K562 (cell line): Measurements from ENCODE around the gene PRSS57. TPM values are rescaled to one million over a fixed set of nuclear protein-coding genes. Genes with fewer than 3 reads are reported as not detected.

ENCODE experiments used
- CHD7 ChIP-seq: fragments of 200-600 bp; sonication (generic); IDR thresholded peaks from one replicate; pipeline ENCODE4 v1.6.1; 2012; ENCODE audit warnings: mild to moderate bottlenecking, low read depth, low read length, inconsistent platforms
- ETV5 ChIP-seq: sonication (generic); formaldehyde crosslinking; IDR thresholded peaks from 2 replicates; pipeline ENCODE4 v1.4.0; 2020; ENCODE audit warnings: low read depth, mild to moderate bottlenecking, missing genetic modification reagents
- GTF2E2 ChIP-seq: fragments of 200-800 bp; sonication (Bioruptor generic); IDR thresholded peaks from 2 replicates; pipeline ENCODE4 v1.6.1; 2016; ENCODE audit warnings: missing genetic modification characterization, missing compliant biosample characterization
- KDM4B ChIP-seq, 2 experiments: fragments of 450-650 bp in 1 of 2; sonication (generic) in 1 of 2; IDR thresholded peaks; 2 replicates each; pipeline ENCODE4 v1.6.1; 2016 to 2017; ENCODE audit warnings: borderline replicate concordance in 2 of 2, antibody characterized with exemption in 1 of 2, low read depth in 1 of 2, mild to moderate bottlenecking in 1 of 2
- MEF2A ChIP-seq: IDR thresholded peaks from 2 replicates; pipeline ENCODE4 v1.6.1; 2011; ENCODE audit warnings: low read depth, mild to moderate bottlenecking, low read length, moderate library complexity; ENCODE audit not compliant: control insufficient read depth
- SAFB2 ChIP-seq: fragments of 200-400 bp; formaldehyde crosslinking; IDR thresholded peaks from 2 replicates; pipeline ENCODE4 v1.6.1; 2018; ENCODE audit warnings: borderline replicate concordance, low read length, low read depth, moderate library complexity; ENCODE audit not compliant: severe bottlenecking
- SRSF7 ChIP-seq: fragments of 200-400 bp; formaldehyde crosslinking; optimal IDR thresholded peaks from 2 replicates; pipeline ENCODE3; 2017; ENCODE audit warnings: mild to moderate bottlenecking, low read depth, low read length
- TCF15 ChIP-seq: fragments of 250-450 bp; sonication (Bioruptor Pico); IDR thresholded peaks from 2 replicates; pipeline ENCODE4 v1.8.0; 2022; ENCODE audit warnings: moderate library complexity, mild to moderate bottlenecking, inconsistent platforms
- ZBTB11 ChIP-seq, 3 experiments: fragments of 200-800 bp in 1 of 3; fragments of 250-450 bp in 1 of 3; fragments of 450-650 bp in 1 of 3; sonication (Bioruptor Pico) in 1 of 3; sonication (Bioruptor generic) in 1 of 3; formaldehyde crosslinking in 1 of 3; IDR thresholded peaks; 2 replicates each; pipeline versions ENCODE4 v1.6.1 to v1.8.0; 2016 to 2022; ENCODE audit warnings: mild to moderate bottlenecking in 2 of 3, missing genetic modification characterization in 2 of 3, missing compliant biosample characterization in 1 of 3, moderate library complexity in 1 of 3
- ZFP36 ChIP-seq: fragments of 150-350 bp; IDR thresholded peaks from 2 replicates; pipeline ENCODE4 v1.6.1; 2018; ENCODE audit warnings: low read length, low read depth; ENCODE audit not compliant: partially characterized antibody
- polyA plus RNA-seq, 8 experiments: library from polyadenylated mRNA; depleted of rRNA in 4 of 8; stranded (reverse) in 5 of 8; unstranded in 3 of 8; fragments of >200 nt; fragmentation: Nextera tagmentation in 2 of 8; fragmentation: Illumina TruSeq in 1 of 8; extraction: Ambion mirVana in 2 of 8; extraction: Trizol in 1 of 8; gene quantifications; 2 replicates each; pipeline versions ENCODE4 v1.2.1 to v1.2.3, GENCODE V29; 2011 to 2014; ENCODE audit warnings: inconsistent platforms in 1 of 8, missing spikeins in 1 of 8
- total RNA-seq, 7 experiments: library from RNA; depleted of rRNA in 6 of 7; stranded (reverse); fragments of >200 nt in 6 of 7; fragmentation: Illumina TruSeq in 2 of 7; extraction: Trizol in 2 of 7; gene quantifications; 2 replicates each; pipeline versions ENCODE4 v1.2.1 to v1.2.3, GENCODE V29; 2011 to 2021; ENCODE audit warnings: low replicate concordance in 1 of 7

The PRSS57 gene
- total and polyA plus RNA-seq, 9 of the 15 experiments (the other 6 are each of a cell fraction or from before 2014, with no cell fraction given) = 0.06 to 2.5 (median 1.3) TPM; not detected in 3

- TF ChIP-seq KDM4B (IDR thresholded peaks at IDR 0.05; ENCODE audit: borderline replicate concordance in 2 of 2, low read depth in 1 of 2) (no peak), ZBTB11 (CRISPR knock-in tag; IDR thresholded peaks at IDR 0.05) (peak in 1 of 3 experiments; percentile 4; a peak in 1 of 6 replicates), ZFP36 (no peak), SAFB2 (no peak), GTF2E2 (tag) (no peak), CHD7 (no peak), ETV5 (CRISPR knock-in tag) (no peak), MEF2A (no peak), SRSF7 (no peak), TCF15 (no peak)
These were observed 32.9 kb downstream of the PRSS57 start (continued) for GRCh38 chr19:662207-662961.
